Activated T-cell treated with anti-CD3 and anti-CD28 coated beads, Interleukin-2, amount 50 U/mL, for 72 hours (primary cell): ENCODE results near the gene UBE2N. TPM values are rescaled to one million over a fixed set of nuclear protein-coding genes. Genes with fewer than 3 reads are reported as not detected.

Experiments used
- ATAC-seq, 2 donors: fragments of 150-1000 bp; cut with Tn5 transposase; replicated peaks in 1 of 2; 2 replicates each; pipeline ENCODE4 v1.10.0; 2021; ENCODE audit warnings: moderate library complexity in 2 of 2, mild to moderate bottlenecking in 1 of 2
- DNase-seq, 2 donors: peaks; one replicate each; pipeline ENCODE4 v3.0.0; 2021 to 2022; ENCODE audit warnings: mixed read lengths in 1 of 2
- H3K27ac Mint-ChIP-seq: one replicate; pipeline ENCODE4 v1.8.0; 2022; ENCODE audit warnings: mild to moderate bottlenecking, moderate library complexity, mixed read lengths
- H3K27me3 Mint-ChIP-seq: one replicate; pipeline ENCODE4 v1.8.0; 2022; ENCODE audit warnings: low read depth, mixed read lengths
- H3K36me3 Mint-ChIP-seq, 2 donors: one replicate each; pipeline ENCODE4 v1.8.0; 2022; ENCODE audit warnings: mixed read lengths in 2 of 2, mild to moderate bottlenecking in 1 of 2; ENCODE audit not compliant: insufficient read depth in 2 of 2
- H3K4me1 Mint-ChIP-seq: one replicate; pipeline ENCODE4 v1.8.0; 2022; ENCODE audit warnings: low read depth, mixed read lengths
- H3K4me3 Mint-ChIP-seq, 2 donors: one replicate each; pipeline ENCODE4 v1.8.0; 2022; ENCODE audit warnings: mild to moderate bottlenecking in 2 of 2, mixed read lengths in 2 of 2, moderate library complexity in 2 of 2
- H3K9me3 Mint-ChIP-seq, 2 donors: one replicate each; pipeline ENCODE4 v1.8.0; 2022; ENCODE audit warnings: mixed read lengths in 2 of 2
- total RNA-seq, 2 donors: library from RNA; stranded (reverse); gene quantifications; one replicate each; pipeline ENCODE4 v1.2.3, GENCODE V29; 2022

Gene UBE2N, protein sequence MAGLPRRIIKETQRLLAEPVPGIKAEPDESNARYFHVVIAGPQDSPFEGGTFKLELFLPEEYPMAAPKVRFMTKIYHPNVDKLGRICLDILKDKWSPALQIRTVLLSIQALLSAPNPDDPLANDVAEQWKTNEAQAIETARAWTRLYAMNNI
- total RNA-seq = 100 to 1,000 TPM; 116 to 125 TPM

- peaks cover 50% of the 10 kb centered on the region for H3K4me1 Mint-ChIP-seq
- H3K36me3 Mint-ChIP-seq = peaks cover 8 to 10% of the 10 kb centered on the region in 2 donors
- peak within 1 kb of the TSS; percentile 100 for H3K27ac Mint-ChIP-seq
- H3K4me3 Mint-ChIP-seq = peak within 1 kb of the TSS; percentile 99
- peak; percentile 89 to 91 for ATAC-seq
- H3K9me3 Mint-ChIP-seq = no peaks in the 10 kb centered on the region
- H3K27me3 Mint-ChIP-seq = no peaks in the 10 kb centered on the region
- DNase-seq = peak; percentile 97
These were observed at the start of gene UBE2N for GRCh38 chr12:93441617-93442410. Gene UBE2N (minus strand): TSS chr12:93441947. CDS start chr12:93441884, 63 bp downstream.

DNA sequence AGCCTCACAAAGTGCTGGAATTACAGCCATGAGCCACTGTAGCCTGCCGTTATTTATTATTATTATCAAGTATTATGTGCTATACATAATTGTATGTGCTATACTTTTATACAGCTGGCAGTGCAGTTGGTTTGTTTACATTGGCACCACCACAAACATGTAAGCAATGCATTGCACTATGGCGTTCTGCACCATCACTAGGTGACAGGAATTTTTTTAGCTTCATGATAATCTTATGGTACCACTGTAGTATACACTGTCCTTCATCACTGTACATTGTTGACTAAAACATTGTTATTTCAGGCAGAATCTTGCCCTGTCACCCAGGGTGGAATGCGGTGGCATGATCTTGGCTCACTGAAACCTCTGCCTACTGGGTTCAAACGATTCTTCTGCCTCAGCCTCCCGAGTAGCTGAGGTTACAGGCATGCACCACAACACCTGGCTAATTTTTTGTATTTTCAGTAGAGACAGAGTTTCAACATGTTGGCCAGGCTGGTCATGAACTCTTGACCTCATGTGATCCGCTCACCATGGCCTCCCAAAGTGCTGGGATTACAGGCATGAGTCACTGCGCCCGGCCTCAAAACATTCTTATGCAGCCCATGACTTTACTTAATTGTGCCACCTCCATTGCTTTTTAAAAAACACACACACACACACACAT is 42.7 kb upstream of the UBE2N start:
- no peak for ATAC-seq
- Mint-ChIP-seq H3K4me3 (no peak overlapping the region), H3K36me3 (peaks cover 3 to 20% of the 10 kb centered on the region in 2 donors)

DNA sequence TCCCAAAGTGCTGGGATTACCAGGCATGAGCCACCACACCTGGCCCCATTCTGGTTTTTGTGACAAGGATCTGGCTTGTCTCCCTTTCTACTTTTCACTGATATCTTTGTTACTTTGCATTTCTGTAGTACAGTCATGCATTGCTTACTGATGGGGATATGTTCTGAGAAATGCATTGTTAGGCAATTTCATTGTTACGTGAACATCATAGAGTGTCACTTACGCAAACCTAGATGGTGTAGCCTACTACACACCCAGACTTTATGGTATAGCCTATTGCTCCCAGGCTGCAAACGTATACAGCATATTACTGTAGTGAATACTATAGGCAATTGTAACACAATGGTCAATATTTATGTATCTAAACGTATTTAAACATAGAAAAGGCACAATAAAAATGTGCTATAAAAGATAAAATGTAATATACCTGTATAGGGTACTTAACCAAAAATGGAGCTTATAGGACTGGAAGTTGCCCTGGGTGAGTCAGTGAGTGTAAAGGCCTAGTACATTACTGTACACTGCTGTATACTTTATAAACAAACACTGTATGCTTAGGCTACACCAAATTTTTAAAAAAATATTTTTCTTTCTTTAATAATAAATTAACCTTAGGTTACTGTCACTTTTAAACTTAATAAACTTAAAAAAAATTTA is 41.5 kb upstream of the UBE2N start:
- Mint-ChIP-seq H3K4me3 (no peak overlapping the region), H3K9me3 (no peaks in the 10 kb centered on the region), H3K36me3 (peaks cover 3 to 13% of the 10 kb centered on the region in 2 donors), H3K4me1 (no peaks in the 10 kb centered on the region), H3K27me3 (no peaks in the 10 kb centered on the region), H3K27ac (no peak overlapping the region)
- ATAC-seq (peak in 1 of 2 donors; percentile 23), DNase-seq (no peak)

More for the DNA sequence above, 42.7 kb upstream of the UBE2N start:
- Mint-ChIP-seq H3K27me3 (no peaks in the 10 kb centered on the region), H3K4me1 (no peaks in the 10 kb centered on the region), H3K27ac (no peak overlapping the region), H3K9me3 (no peaks in the 10 kb centered on the region)
- no peak for DNase-seq

- Mint-ChIP-seq H3K4me1 (no peaks in the 10 kb centered on the region), H3K36me3 (peaks cover 3 to 13% of the 10 kb centered on the region in 2 donors), H3K4me3 (no peak overlapping the region), H3K9me3 (no peaks in the 10 kb centered on the region), H3K27me3 (no peaks in the 10 kb centered on the region), H3K27ac (no peak overlapping the region)
- peak in 1 of 2 donors; percentile 15 for ATAC-seq
- DNase-seq = no peak
These were observed 41.0 kb upstream of the UBE2N start for GRCh38 chr12:93482721-93483120.

- H3K36me3 Mint-ChIP-seq = peaks cover 0 to 10% of the 10 kb centered on the region in 2 donors
- no peak overlapping the region for H3K4me3 Mint-ChIP-seq
- peaks cover 6% of the 10 kb centered on the region for H3K4me1 Mint-ChIP-seq
- DNase-seq (no peak), ATAC-seq (no peak)
- H3K27ac Mint-ChIP-seq = peak overlapping the region; percentile 7
- no peaks in the 10 kb centered on the region for H3K27me3 Mint-ChIP-seq
- no peaks in the 10 kb centered on the region for H3K9me3 Mint-ChIP-seq
These were observed 34.8 kb upstream of the UBE2N start for GRCh38 chr12:93476555-93476954.

DNA sequence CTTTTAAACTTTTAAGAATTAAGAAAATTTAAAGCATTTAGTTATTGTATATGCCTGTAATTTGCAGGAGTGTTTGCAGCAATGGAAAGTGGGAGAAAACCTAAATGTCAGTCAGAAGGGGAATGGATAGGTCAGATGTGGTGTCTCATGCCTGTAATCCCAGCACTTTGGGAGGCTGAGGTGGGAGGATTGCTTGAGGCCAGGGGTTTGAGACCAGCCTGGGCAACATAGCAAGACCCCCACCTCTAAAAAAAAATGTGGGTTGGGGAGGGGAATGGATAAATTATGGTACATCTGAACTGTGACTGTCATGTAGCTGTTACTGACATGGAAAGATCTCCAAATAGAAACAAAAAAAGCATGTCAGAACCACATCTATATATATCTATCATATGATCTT is 27.6 kb upstream of the UBE2N start:
- Mint-ChIP-seq H3K27me3 (no peaks in the 10 kb centered on the region), H3K4me1 (peaks cover 37% of the 10 kb centered on the region), H3K36me3 (peaks cover 5 to 6% of the 10 kb centered on the region in 2 donors), H3K9me3 (no peaks in the 10 kb centered on the region), H3K27ac (no peak overlapping the region), H3K4me3 (peak overlapping the region; percentile 37 to 92)
- DNase-seq (no peak), ATAC-seq (no peak)

- DNase-seq (no peak), ATAC-seq (peak; percentile 28 to 34)
- peak overlapping the region; percentile 92 for H3K4me3 Mint-ChIP-seq
- peaks cover 37% of the 10 kb centered on the region for H3K4me1 Mint-ChIP-seq
- peak overlapping the region; percentile 94 for H3K27ac Mint-ChIP-seq
- peaks cover 5 to 6% of the 10 kb centered on the region in 2 donors for H3K36me3 Mint-ChIP-seq
- no peaks in the 10 kb centered on the region for H3K27me3 Mint-ChIP-seq
- H3K9me3 Mint-ChIP-seq = no peaks in the 10 kb centered on the region
These were observed 26.2 kb upstream of the UBE2N start for GRCh38 chr12:93468008-93468371.

DNA sequence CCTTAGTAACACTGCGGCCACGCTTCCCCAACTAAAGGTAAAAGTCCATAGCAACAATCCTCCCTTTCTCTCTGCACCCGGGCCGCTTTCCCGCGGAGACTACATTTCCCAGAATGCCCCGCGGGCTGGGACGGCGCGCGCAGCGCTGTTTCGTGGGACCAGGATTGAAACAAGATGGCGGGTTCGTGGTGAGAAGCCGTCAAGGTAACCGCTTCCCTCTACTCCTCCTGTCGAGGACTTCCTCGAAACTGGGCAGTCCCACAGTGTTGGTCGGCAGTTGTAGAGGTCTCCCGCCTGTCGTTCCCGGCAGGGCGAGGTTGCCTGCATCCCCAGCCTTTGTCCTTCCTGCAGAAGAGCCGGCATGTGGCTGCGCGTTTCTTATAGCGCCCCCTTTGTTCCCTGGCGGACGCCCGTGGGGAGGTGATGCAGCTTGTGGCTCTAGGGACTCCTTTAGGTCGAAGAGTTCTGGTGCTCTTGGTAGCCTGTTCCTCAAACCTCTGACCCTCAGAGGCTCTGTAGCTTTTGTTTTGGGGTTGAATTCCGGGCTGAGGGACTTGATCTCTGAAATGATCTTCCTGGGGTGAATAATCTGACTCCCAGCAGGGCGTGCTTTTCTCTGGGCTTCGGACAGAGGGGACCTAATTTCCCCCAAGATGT is 25.7 kb upstream of the UBE2N start, which contains the start of gene MRPL42:
Gene MRPL42, plus strand, starts transcription at position 164 of the 657 bp plus-strand sequence. CDS start 1,772 bp downstream, outside the sequence.
- peaks cover 5 to 6% of the 10 kb centered on the region in 2 donors for H3K36me3 Mint-ChIP-seq
- peaks cover 37% of the 10 kb centered on the region for H3K4me1 Mint-ChIP-seq
- ATAC-seq (peak; percentile 94 to 95), DNase-seq (peak; percentile 92 to 94)
- no peaks in the 10 kb centered on the region for H3K9me3 Mint-ChIP-seq
- peak within 1 kb of the TSS; percentile 94 for H3K27ac Mint-ChIP-seq
- no peaks in the 10 kb centered on the region for H3K27me3 Mint-ChIP-seq
- H3K4me3 Mint-ChIP-seq = peak within 1 kb of the TSS; percentile 92

GRCh38 chr12:93466625-93467350 is 25.0 kb upstream of the UBE2N start:
- no peak for ATAC-seq

GRCh38 chr12:93465841-93466240 is 24.1 kb upstream of the UBE2N start:
- H3K36me3 Mint-ChIP-seq = peaks cover 4 to 6% of the 10 kb centered on the region in 2 donors
- no peaks in the 10 kb centered on the region for H3K9me3 Mint-ChIP-seq
- ATAC-seq (no peak), DNase-seq (no peak)
- H3K4me3 Mint-ChIP-seq = peak overlapping the region in 1 of 2 donors; percentile 25
- no peaks in the 10 kb centered on the region for H3K27me3 Mint-ChIP-seq
- no peak overlapping the region for H3K27ac Mint-ChIP-seq
- H3K4me1 Mint-ChIP-seq = peaks cover 40% of the 10 kb centered on the region

More at GRCh38 chr12:93466625-93467350, 25.0 kb upstream of the UBE2N start:
- peaks cover 5 to 6% of the 10 kb centered on the region in 2 donors for H3K36me3 Mint-ChIP-seq
- H3K4me3 Mint-ChIP-seq = peak overlapping the region; percentile 92
- peak overlapping the region; percentile 94 for H3K27ac Mint-ChIP-seq
- no peak for DNase-seq
- H3K27me3 Mint-ChIP-seq = no peaks in the 10 kb centered on the region
- peaks cover 37% of the 10 kb centered on the region for H3K4me1 Mint-ChIP-seq
- no peaks in the 10 kb centered on the region for H3K9me3 Mint-ChIP-seq

GRCh38 chr12:93461503-93461902 is 19.8 kb upstream of the UBE2N start:
- H3K36me3 Mint-ChIP-seq = no peaks in the 10 kb centered on the region
- no peak for DNase-seq
- H3K4me3 Mint-ChIP-seq = no peak overlapping the region
- peaks cover 9% of the 10 kb centered on the region for H3K4me1 Mint-ChIP-seq
- H3K27me3 Mint-ChIP-seq = no peaks in the 10 kb centered on the region
- ATAC-seq = no peak
- no peak overlapping the region for H3K27ac Mint-ChIP-seq
- no peaks in the 10 kb centered on the region for H3K9me3 Mint-ChIP-seq

GRCh38 chr12:93460902-93461301 is 19.2 kb upstream of the UBE2N start:
- Mint-ChIP-seq H3K4me3 (no peak overlapping the region), H3K4me1 (peaks cover 5% of the 10 kb centered on the region), H3K9me3 (no peaks in the 10 kb centered on the region), H3K27me3 (no peaks in the 10 kb centered on the region), H3K36me3 (no peaks in the 10 kb centered on the region), H3K27ac (no peak overlapping the region)
- ATAC-seq (no peak), DNase-seq (no peak)
